EL (cell line): Measurements from ENCODE around the gene DUS1L.
"Not testable (repeated sequence)": the region's sequence is repeated elsewhere in the genome, so short reads cannot be mapped to it uniquely, and the experiment has no call there.

ENCODE experiments used
- DNase-seq: peaks from one replicate; pipeline ENCODE4 v3.0.0-alpha.2; 2016

The DUS1L gene

GRCh38 chr17:82038796-82039409 is 26.7 kb downstream of the DUS1L start:
- not testable (repeated sequence) for DNase-seq

GRCh38 chr17:82037889-82038195 is 27.8 kb downstream of the DUS1L start:
- DNase-seq, result no peak

GRCh38 chr17:82037092-82037888 is 28.3 kb downstream of the DUS1L start, which contains the start of gene DCXR:
Gene DCXR (minus strand): TSS chr17:82037697. CDS start chr17:82037682, 15 bp downstream.
- DNase-seq, result peak; percentile 97

DNA sequence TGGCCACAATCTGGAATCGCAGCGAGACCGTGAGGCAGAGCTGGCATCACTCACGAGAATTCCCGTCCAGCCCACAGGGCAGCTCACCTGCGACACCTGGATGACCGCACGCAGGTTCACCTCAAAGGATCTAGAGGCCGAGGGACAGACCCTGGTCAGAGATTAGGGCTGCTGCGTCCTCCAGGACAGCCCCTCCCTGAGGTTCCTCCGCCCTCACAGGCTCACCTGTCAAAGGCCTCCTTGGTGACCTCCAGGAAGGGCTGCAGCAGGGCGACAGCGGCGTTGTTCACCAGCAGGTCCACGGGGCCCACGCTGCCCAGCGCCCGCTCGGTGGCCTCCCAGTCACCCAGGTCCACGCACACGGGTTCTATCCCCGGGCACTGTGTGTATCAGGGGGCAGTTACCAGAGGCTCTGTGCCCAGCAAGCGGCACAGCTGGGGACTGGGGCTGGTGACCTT is 28.9 kb downstream of the DUS1L start:
- DNase-seq, result no peak

DNA sequence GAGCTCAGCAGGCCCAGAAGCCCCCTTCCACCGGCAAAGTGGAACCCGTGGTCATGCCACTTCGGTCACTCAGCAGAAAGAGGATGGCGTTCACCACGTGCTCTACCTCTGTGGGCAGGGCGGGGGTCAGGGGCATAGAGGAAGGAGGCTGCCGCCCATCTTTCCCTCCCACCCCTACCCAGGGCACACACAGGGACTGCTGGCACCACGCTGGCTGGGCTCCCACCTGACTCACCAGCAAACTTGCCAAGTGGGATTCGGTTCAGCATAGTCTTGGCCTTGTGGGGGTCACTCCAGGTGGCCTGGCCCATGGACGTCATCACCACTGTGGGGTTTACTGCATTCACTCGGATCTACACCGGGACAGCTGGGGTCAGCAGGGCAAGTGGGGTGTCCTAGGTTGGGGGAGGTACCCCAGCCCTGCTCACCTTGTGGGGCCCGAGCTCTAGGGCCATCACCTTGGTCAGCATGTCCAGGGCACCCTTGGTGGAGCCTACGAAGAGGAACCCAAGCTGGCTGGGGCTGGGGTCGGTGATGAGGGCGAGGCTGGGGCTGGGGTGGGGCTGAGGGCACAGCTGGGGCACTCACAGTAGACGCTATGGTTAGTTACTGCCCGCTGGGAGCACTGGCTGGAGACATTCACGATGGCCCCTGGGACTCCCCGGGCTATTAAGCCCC is 29.5 kb downstream of the DUS1L start:
- no peak for DNase-seq

GRCh38 chr17:82035488-82035887 is 30.1 kb downstream of the DUS1L start:
- DNase-seq, result no peak

- no peak for DNase-seq
Observed at GRCh38 chr17:82034371-82035011, 31.1 kb downstream of the DUS1L start.

- no peak for DNase-seq
Observed at GRCh38 chr17:82033359-82034085, 32.1 kb downstream of the DUS1L start.

- DNase-seq, result no peak
Observed at GRCh38 chr17:82031885-82032627, 33.5 kb downstream of the DUS1L start.

- peak; percentile 41 for DNase-seq
Observed at GRCh38 chr17:82031303-82031884, 34.2 kb downstream of the DUS1L start, which contains the start of gene RAC3. Gene RAC3 (plus strand): TSS chr17:82031678. CDS start chr17:82031762, 84 bp downstream.

- DNase-seq, result peak; percentile 82
Observed at GRCh38 chr17:82030470-82031302, 34.9 kb downstream of the DUS1L start.

DNA sequence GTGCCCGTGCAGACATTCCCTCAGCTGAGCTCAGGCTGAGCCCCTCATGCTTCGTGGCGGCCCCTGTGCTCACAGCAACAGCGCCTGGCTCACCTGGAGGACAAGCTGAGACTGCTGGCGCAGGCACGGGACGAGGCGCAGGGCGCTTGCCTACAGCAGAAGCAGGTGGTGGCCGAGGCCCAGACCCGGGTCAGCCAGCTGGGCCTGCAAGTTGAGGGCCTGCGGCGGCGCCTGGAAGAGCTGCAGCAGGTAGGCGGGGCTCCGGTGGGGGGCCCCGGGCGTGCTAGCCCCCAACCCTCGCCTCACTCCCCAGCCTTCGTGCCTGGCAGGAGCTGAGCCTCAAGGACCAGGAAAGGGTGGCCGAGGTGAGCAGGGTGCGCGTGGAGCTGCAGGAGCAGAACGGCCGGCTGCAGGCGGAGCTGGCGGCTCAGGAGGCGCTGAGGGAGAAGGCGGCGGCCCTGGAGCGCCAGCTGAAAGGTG is 35.6 kb downstream of the DUS1L start:
- DNase-seq, result no peak

- no peak for DNase-seq
Observed at GRCh38 chr17:82029391-82029790, 36.2 kb downstream of the DUS1L start.

DNA sequence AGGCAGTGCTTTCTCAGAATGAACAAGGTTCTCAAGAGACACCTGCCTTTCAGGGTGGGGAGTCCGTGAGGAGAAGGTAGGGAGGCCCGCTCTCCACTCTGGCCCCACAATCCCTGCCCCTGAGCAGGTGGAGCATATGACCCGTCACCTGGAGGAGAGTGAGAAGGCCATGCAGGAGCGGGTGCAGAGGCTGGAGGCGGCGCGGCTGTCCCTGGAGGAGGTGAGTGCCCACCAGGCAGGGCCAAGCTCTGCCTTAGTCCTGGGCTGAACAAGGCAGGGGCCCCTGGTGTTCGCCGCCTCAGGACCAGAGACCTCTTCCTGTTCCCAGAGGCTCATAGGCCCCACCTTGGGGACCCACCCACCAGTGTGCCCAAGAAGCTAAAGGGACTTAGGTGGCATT is 36.6 kb downstream of the DUS1L start:
- DNase-seq, result no peak

DNA sequence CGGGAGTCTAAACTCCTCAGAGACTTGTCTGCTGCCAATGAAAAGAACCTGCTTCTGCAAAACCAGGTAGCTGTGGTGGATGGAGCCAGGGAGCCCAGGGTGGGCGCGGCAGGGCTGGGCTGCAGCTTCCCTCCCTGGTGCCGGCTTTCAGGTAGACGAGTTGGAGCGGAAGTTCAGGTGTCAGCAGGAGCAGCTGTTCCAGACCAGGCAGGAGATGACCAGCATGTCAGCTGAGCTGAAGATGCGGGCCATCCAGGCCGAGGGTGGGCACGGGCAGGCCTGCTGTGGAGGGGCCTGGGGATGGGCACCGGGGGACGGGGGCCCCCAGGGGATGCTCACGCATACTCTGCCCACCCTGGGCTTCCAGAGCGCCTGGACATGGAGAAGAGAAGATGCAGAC is 37.4 kb downstream of the DUS1L start:
- DNase-seq, result no peak

GRCh38 chr17:82025401-82026107 is 40.0 kb downstream of the DUS1L start:
- DNase-seq, result no peak

DNA sequence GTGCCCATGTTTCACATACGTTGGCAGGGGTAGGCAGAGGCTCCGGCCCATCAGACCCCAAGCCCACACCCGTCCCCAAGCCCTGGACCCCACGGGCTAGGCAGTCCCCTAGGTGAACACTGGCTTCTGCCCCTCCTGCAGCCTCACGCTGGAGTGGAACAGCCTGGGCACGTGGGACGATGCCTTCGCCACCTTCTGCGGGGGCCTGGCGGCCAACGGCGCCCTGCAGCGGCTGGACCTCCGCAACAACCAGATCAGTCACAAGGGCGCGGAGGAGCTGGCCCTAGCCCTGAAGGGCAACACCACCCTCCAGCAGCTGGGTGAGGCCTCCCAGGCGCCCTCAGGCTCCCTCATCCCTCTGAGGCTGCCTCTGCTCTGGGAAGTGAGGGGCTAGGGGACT is 40.7 kb downstream of the DUS1L start:
- no peak for DNase-seq

DNA sequence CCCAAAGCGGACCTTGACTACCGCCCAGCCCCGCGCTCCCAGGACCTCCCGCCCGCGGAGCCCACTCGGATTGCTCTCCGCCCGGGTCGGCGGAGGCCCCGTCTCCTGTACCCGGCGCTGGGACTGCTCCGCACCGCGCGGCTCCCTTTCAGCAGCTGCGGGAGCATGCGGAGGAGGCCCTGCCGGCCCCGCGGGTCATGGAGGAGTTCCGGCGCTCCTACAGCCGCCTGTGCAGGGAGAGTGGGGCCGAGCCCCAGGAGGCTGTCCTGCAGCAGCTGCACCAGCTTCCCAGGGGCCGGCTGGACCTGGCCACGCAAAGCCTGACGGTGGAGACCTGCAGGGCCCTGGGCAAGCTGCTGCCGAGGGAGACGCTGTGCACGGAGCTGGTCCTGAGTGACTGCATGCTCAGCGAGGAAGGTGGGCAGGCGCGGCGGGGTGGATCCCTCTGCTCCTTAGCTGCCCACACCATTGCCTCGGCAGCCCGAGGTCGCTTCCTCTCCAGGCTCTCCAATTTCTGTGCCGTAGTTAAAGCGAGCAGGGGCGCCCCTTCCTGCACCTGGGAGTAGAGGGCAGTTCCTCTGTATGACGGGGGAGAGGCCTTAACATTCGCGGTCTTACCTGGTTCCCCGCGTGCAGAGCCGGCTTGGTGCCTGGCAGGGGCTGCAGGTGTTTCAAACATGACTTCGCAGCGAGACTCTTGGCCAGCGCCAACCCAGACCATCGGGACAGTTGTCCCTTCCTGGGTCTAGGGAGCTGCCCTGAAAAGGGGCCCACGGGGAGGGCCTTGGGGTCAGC is 42.0 kb downstream of the DUS1L start:
- DNase-seq, result peak; percentile 31

GRCh38 chr17:82022981-82023446 is 42.6 kb downstream of the DUS1L start, which contains the start of gene LRRC45:
Gene LRRC45 (plus strand): TSS chr17:82023305. CDS start chr17:82023644, 339 bp downstream.
- DNase-seq, result peak; percentile 100
